T-helper 1 cell treated with Interleukin-12 subunit alpha and Interleukin-12 subunit beta and Interleukin-4 antibody, amounts not matched to agents 30 μg/mL and 1 μg/mL, for 36 hours (primary cell): Measurements from ENCODE around the gene ARHGAP40.

Experiments used
- H3K27ac Mint-ChIP-seq: one replicate; pipeline ENCODE4 v1.8.0; 2021; ENCODE audit warnings: mild to moderate bottlenecking, mixed read lengths
- H3K27me3 Mint-ChIP-seq: one replicate; pipeline ENCODE4 v1.8.0; 2021; ENCODE audit warnings: low read depth, mixed read lengths
- H3K36me3 Mint-ChIP-seq: one replicate; pipeline ENCODE4 v1.8.0; 2021; ENCODE audit warnings: low read depth, mixed read lengths
- H3K4me1 Mint-ChIP-seq: one replicate; pipeline ENCODE4 v1.8.0; 2021; ENCODE audit warnings: low read depth, mixed read lengths
- H3K4me3 Mint-ChIP-seq: one replicate; pipeline ENCODE4 v1.8.0; 2021; ENCODE audit warnings: mild to moderate bottlenecking, moderate library complexity, mixed read lengths
- H3K9me3 Mint-ChIP-seq: one replicate; pipeline ENCODE4 v1.8.0; 2021; ENCODE audit warnings: mixed read lengths

ARHGAP40 gene

DNA sequence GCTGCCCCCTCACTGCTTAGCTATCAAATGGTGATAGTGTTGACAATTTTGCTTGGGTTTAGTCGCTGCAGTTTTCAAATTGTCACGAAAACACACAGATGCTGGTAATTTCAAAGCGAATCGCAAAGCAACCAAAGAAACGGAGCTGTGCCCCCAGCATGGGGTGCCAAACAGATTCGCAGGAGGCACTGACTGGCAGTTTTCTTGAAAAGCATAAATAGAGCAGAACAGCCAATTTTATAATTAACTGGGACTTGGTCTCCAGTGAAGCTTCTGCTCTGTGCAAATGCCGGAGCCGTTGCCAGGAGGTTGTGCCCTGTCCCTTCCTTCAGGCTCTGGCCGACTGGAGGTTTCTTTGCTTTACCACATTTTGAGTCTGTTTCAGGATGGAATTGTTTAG lies 18.8 kb downstream of the ARHGAP40 start:
- Mint-ChIP-seq H3K27me3 (peaks cover 23% of the 10 kb centered on the region), H3K4me1 (no peaks in the 10 kb centered on the region)

DNA sequence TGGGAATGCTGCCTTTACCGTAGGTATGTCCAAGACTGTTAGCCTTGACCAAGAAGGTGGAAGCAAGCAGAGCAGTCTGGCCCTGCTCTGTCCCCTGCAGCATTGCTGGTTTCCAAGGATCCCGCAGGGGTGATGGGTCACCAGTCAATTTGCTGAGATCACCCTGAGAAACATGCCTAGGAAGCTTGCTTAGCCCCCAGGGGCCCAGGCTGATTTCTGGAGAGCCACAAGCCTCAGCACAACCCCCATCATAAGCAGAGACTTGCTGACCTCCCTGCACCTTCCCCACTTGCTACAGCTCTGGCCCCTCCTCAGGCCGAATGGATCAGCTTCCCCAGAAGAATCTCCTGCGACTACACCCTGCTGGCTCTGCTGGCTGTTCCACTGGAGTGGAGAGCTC lies 21.5 kb downstream of the ARHGAP40 start:
- H3K4me1 Mint-ChIP-seq = no peaks in the 10 kb centered on the region
- no peak overlapping the region for H3K27ac Mint-ChIP-seq
- H3K9me3 Mint-ChIP-seq = no peaks in the 10 kb centered on the region
- H3K27me3 Mint-ChIP-seq = peaks cover 23% of the 10 kb centered on the region
- no peak overlapping the region for H3K4me3 Mint-ChIP-seq
- H3K36me3 Mint-ChIP-seq = no peaks in the 10 kb centered on the region

More for the DNA sequence above, 18.8 kb downstream of the ARHGAP40 start:
- Mint-ChIP-seq H3K4me3 (no peak overlapping the region), H3K9me3 (no peaks in the 10 kb centered on the region), H3K27ac (no peak overlapping the region), H3K36me3 (no peaks in the 10 kb centered on the region)

DNA sequence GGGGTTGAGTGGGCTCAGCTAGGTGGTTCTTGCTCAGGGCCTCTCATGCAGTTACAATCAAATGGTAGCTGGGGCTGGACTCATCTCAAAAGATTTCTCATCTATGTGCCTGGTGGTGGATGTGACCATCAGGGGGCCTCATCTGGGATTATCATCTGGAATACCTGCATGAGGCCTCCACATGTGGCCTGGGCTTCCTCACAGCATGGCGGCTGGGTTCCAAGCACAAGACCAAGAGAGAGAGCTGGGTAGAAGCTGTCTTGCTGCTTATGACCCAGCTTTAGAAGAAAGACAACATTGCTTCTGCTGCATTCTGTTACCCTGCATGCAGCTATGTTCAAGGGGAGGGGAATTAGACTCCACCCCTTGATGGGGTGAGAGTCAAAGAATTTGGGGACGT lies 22.5 kb downstream of the ARHGAP40 start:
- H3K27ac Mint-ChIP-seq = no peak overlapping the region
- no peaks in the 10 kb centered on the region for H3K4me1 Mint-ChIP-seq
- peaks cover 19% of the 10 kb centered on the region for H3K27me3 Mint-ChIP-seq
- no peaks in the 10 kb centered on the region for H3K9me3 Mint-ChIP-seq
- no peaks in the 10 kb centered on the region for H3K36me3 Mint-ChIP-seq
- no peak overlapping the region for H3K4me3 Mint-ChIP-seq

DNA sequence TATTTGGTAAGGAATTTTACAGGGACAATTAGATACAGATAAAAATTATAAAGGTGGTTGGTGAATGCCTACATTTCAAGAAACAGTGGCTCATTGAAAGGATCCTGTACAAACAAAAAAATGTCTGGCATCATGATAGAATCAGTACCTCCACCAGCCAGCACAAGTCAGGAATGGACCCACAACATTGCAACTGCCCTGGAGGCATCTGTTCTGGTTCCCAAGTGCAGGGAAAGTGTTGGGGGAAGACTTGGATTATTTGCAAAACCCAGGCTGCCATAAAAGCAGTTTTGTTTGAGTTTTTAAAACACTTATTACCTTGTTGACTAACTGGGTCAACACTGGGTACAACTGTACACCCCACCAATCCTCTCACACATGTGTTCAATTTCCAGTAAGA lies 24.3 kb downstream of the ARHGAP40 start:
- no peak overlapping the region for H3K27ac Mint-ChIP-seq
- no peaks in the 10 kb centered on the region for H3K4me1 Mint-ChIP-seq
- H3K9me3 Mint-ChIP-seq = no peaks in the 10 kb centered on the region
- H3K27me3 Mint-ChIP-seq = peaks cover 11% of the 10 kb centered on the region
- H3K36me3 Mint-ChIP-seq = no peaks in the 10 kb centered on the region
- no peak overlapping the region for H3K4me3 Mint-ChIP-seq

DNA sequence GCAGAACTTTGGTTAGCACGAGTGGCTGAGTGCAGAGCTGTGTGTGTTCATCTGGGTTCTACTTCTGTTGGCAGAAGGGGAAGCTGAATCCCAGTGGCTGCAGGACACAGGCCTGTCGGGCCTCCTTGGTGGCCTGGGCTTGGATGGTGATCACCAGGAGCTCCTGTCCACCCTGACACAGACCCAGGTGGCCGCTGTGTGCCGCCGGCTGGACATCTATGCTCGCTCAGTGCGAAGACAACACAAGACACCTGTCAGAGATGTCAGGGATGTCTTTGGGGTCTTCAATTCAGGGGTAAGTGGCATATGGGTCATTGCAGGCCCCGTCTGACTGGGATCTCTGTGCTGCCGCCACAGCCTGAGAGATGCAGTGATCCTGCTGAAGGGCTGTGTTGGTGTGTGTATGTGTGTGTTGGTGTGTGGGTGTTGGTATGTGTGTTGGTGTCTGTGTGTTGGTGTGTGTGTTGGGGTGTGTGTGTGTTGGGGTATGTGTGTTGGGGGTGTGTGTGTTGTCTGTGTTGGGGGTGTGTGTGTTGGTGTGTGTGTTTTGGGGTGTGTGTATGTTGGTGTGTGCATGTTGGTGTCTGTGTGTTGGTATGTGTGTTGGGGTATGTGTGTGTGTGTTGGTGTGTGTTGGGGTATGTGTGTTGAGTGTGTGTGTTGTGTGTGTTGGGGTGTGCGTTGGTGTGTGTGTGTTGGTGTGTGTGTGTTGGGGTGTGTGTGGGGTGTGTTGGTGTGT lies 25.5 kb downstream of the ARHGAP40 start:
- Mint-ChIP-seq H3K36me3 (no peaks in the 10 kb centered on the region), H3K27me3 (peaks cover 4% of the 10 kb centered on the region), H3K9me3 (no peaks in the 10 kb centered on the region), H3K27ac (no peak overlapping the region), H3K4me3 (no peak overlapping the region), H3K4me1 (no peaks in the 10 kb centered on the region)

DNA sequence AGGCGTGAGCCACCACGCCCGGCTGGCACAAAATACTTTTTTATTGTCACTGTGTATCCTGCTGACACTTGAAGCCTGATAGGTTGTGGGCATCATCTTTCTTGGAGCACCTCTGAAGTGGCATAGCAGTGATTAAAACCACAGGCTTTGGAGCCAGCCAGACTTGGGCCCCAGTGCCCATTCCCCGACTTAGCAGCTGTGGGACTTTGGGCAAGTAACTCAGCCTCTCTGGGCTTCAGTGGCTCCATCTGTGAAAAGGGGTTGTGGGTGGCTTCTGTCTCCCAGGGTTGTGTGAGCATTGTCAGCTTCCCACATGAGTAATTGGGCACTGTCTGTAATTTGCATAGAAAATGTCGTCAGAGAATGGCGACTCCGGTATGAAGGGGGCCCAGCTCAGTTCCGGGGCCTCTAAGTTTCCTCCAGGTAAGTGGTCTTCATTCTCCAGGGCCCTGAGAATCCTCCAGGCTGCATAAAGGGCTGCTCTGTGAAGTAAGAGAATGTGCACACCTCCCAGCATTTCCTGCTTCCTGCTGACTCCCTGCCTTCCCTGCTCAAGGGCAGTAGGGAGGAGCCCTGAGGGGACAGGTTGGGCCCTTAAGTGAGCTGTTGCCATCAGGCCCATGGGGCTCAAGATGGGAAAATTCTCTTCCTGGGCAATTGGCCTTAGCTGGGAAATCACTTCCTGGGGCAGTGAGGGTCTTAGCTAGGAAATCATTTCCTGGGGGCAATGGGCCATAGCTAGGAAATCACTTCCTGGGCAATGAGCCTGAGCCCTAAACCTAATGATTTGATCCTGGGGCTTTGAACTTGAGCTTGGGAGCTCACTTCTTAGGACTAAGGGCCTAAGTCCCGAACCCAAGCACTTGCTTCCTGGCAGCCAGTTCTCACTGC lies 27.2 kb downstream of the ARHGAP40 start:
- Mint-ChIP-seq H3K4me3 (no peak overlapping the region), H3K27me3 (peaks cover 4% of the 10 kb centered on the region), H3K9me3 (no peaks in the 10 kb centered on the region), H3K4me1 (no peaks in the 10 kb centered on the region), H3K27ac (no peak overlapping the region), H3K36me3 (no peaks in the 10 kb centered on the region)

DNA sequence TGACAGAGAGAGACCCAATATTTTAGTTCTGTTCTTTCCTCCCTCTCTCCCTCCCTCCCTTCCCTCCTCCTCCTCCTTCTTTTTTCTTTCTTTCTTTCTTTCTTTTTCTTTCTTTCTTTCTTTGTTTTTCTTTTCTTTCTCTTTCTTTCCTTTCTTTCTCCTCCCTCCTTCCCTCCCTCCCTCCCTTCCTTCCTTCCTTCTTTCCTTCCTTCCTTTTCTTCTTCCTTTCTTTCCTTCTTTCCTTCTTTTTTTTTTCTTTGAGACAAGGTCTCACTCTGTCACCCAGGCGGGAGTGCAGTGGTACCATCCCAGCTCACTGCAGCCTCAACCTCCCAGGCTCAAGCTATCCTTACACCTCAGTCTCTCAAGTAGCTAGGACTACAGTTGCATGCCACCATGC lies 28.4 kb downstream of the ARHGAP40 start:
- no peaks in the 10 kb centered on the region for H3K9me3 Mint-ChIP-seq

DNA sequence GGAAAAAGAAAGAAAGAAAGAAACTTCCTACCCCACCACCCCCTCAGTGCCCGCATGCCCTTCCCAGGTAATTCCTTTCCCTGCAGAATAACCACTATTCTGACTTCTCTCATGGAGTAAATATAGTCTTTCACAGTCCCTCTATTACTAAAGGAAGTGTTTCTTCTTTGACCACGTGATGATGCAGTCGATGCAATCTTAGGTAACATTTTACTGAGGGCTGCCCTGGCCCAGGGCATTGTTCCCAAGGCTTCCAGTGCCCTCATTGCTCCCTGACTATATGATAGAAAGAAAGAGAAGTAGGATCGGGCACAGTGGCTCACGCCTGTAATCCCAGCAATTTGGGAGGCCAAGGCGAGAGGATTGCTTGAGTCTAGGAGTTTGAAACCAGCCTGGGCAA lies 29.1 kb downstream of the ARHGAP40 start:
- H3K36me3 Mint-ChIP-seq = no peaks in the 10 kb centered on the region

More for the DNA sequence above, 28.4 kb downstream of the ARHGAP40 start:
- Mint-ChIP-seq H3K27me3 (peaks cover 3% of the 10 kb centered on the region), H3K36me3 (no peaks in the 10 kb centered on the region), H3K4me1 (no peaks in the 10 kb centered on the region), H3K4me3 (no peak overlapping the region), H3K27ac (no peak overlapping the region)

DNA sequence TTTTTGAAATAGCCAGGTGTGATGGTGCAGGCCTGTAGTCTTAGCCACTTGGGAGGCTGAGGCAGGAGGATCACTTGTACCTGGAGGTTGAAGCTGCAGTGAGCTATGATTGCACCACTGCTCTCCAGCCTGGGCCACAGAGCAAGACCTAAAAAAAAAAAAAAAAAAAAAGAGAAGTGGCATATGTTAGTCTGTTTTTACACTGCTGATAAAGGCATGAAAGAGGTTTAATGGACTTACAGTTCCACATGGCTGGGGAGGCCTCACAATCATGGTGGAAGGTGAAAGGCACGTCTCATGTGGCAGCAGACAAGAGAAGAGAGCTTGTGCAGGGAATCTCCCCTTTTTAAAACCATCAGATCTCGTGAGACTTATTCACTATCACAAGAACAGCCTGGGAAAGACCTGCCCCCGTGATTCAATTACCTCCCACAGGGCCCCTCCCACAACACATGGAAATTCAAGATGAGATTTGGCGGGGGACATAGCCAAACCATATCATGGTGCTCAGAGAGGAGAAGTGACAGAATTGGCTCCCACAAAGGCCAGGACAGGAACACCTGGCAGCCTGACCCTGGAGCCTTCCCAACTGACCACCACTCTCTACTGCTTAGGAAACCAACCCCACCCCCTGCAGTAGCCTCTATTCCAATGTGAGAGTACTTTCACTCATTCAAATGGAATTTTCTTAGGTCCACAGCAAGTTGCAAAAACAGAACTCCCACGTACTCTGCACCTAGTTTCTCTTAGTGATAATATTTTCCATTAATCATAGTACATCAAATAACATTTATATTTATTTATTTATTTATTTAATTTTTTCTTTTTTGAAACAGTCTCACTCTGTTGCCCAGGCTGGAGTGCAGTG lies 29.8 kb downstream of the ARHGAP40 start:
- Mint-ChIP-seq H3K27ac (no peak overlapping the region), H3K36me3 (no peaks in the 10 kb centered on the region), H3K9me3 (no peaks in the 10 kb centered on the region), H3K4me3 (no peak overlapping the region), H3K27me3 (peaks cover 7% of the 10 kb centered on the region), H3K4me1 (peaks cover 2% of the 10 kb centered on the region)

More for the DNA sequence above, 29.1 kb downstream of the ARHGAP40 start:
- Mint-ChIP-seq H3K27ac (no peak overlapping the region), H3K4me1 (no peaks in the 10 kb centered on the region), H3K4me3 (no peak overlapping the region), H3K9me3 (no peaks in the 10 kb centered on the region), H3K27me3 (peaks cover 4% of the 10 kb centered on the region)

DNA sequence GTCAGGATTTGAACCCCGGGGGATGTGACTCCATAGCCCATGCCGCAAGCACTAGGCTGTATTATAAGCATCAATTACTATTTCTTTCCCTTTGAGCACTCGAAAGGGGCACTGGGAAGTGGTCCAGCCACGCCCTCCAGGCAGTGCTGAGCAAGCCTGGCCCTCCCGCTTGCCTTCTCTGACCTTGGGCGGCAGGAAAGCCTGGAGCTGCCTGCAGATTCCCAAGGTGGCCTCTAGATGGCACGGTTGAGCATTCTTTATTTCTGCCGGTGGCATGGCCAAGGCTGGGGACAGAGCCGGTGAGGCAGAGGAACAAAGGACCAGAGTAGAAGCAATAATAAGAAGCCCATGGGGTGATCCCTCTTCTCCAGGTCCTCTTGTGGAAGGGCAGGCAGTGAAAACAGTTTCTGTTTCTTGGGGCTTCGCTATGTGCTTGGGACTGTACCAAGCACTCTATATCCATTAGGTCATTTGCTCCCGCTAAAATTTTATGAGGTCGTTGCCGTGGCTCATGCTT lies 32.0 kb downstream of the ARHGAP40 start:
- no peaks in the 10 kb centered on the region for H3K36me3 Mint-ChIP-seq
- no peak overlapping the region for H3K4me3 Mint-ChIP-seq
- peaks cover 11% of the 10 kb centered on the region for H3K27me3 Mint-ChIP-seq
- peaks cover 2% of the 10 kb centered on the region for H3K4me1 Mint-ChIP-seq
- H3K27ac Mint-ChIP-seq = no peak overlapping the region
- H3K9me3 Mint-ChIP-seq = no peaks in the 10 kb centered on the region

DNA sequence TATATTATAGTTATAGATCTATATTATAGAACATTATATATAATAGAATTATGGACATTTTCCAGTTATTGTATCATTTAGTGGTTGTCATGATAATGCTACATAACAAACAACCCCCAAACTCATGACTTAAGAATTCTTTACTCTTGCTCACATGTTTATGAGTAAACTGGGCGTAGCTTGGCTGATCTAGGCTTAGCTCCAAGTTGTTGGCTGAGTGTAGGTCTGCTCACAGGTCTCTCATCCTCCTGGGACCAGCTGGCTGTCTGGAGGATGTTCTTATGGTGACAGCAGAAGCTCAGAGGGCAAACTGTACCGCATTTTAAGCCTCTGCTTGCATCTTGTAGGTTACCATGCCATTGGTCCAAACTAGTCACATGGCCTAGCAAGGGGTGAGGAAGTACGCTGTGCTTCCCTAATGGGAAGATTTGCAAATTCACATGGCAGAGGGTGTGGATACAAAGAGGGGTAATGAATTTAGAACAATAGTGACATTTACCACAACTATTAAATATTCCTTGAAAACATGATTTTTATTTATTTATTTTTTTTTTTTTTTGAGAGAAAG lies 34.2 kb downstream of the ARHGAP40 start:
- H3K4me1 Mint-ChIP-seq = peaks cover 4% of the 10 kb centered on the region
- no peak overlapping the region for H3K4me3 Mint-ChIP-seq
- H3K27me3 Mint-ChIP-seq = peaks cover 21% of the 10 kb centered on the region
- no peaks in the 10 kb centered on the region for H3K36me3 Mint-ChIP-seq
- H3K27ac Mint-ChIP-seq = no peak overlapping the region
- H3K9me3 Mint-ChIP-seq = no peaks in the 10 kb centered on the region

DNA sequence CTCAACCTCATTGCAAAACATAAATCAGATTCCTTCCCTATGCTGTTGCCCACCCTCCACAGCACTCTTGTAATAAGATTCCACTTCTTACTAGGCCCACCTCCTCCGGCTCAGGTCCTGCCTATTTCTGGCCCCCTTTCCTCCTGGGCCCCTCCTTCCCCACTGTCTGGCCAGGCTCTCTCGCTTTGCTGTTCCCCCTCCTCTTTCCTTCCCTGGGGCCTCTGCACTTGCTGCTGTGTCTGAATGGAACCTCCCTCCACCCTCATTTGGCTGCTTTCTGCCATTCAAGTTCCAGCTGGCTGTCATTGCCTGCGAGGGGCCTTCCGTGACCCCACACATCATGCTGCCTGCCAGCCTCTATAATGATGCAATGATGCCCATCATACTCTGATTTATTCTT lies 38.9 kb downstream of the ARHGAP40 start:
- Mint-ChIP-seq H3K9me3 (no peaks in the 10 kb centered on the region), H3K27me3 (peaks cover 46% of the 10 kb centered on the region), H3K27ac (no peak overlapping the region), H3K36me3 (no peaks in the 10 kb centered on the region), H3K4me3 (no peak overlapping the region), H3K4me1 (peaks cover 6% of the 10 kb centered on the region)

DNA sequence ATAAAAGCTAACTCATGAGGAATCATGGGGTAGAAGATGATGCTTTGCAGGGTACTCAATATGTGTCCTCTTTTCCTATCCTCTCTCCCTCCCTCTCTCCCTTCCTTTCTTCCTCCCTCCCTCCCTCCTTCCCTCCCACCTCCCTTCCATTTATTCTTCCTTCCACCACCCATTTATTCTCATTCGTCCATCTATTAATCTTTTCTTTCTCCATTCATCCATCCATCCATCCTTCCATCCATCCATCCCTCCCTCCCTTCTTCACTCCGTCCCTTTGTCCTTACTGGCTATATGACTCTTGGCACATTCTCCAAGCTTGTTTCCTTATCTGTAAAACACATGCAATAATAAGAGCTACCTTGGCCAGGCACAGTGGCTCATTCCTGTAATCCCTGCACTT lies 40.9 kb downstream of the ARHGAP40 start:
- Mint-ChIP-seq H3K9me3 (no peaks in the 10 kb centered on the region), H3K36me3 (no peaks in the 10 kb centered on the region), H3K4me3 (no peak overlapping the region), H3K27me3 (peaks cover 56% of the 10 kb centered on the region), H3K27ac (no peak overlapping the region), H3K4me1 (peaks cover 13% of the 10 kb centered on the region)
